Measurements from ENCODE around the gene RHBG.

Gene RHBG

GRCh38 chr1:156405670-156406069 is 36.7 kb downstream of the RHBG start:
- no peak for DNase-seq (ENCODE audit: low read depth in 2 of 2)
- no peak for TF ChIP-seq CTCF (IDR thresholded peaks at IDR 0.05; ENCODE audit: low read depth, low read length)
- no peak overlapping the region for H3K4me3 ChIP-seq (replicated peaks in 1 of 2; ENCODE audit: low read depth in 2 of 2, low read length in 2 of 2)

GRCh38 chr1:156406251-156406650 is 37.2 kb downstream of the RHBG start:
- DNase-seq (ENCODE audit: low read depth in 2 of 2): no peak
- no peak overlapping the region for H3K4me3 ChIP-seq (replicated peaks in 1 of 2; ENCODE audit: low read depth in 2 of 2, low read length in 2 of 2)
- TF ChIP-seq CTCF (IDR thresholded peaks at IDR 0.05; ENCODE audit: low read depth, low read length): no peak

GRCh38 chr1:156407344-156407743 is 38.3 kb downstream of the RHBG start:
- no peak for TF ChIP-seq CTCF (IDR thresholded peaks at IDR 0.05; ENCODE audit: low read depth, low read length)
- DNase-seq (ENCODE audit: low read depth in 2 of 2): no peak
- no peak overlapping the region for H3K4me3 ChIP-seq (replicated peaks in 1 of 2; ENCODE audit: low read depth in 2 of 2, low read length in 2 of 2)

GRCh38 chr1:156407760-156408159 is 38.7 kb downstream of the RHBG start:
- TF ChIP-seq CTCF (IDR thresholded peaks at IDR 0.05; ENCODE audit: low read depth, low read length): no peak
- no peak overlapping the region for H3K4me3 ChIP-seq (replicated peaks in 1 of 2; ENCODE audit: low read depth in 2 of 2, low read length in 2 of 2)
- DNase-seq (ENCODE audit: low read depth in 2 of 2): no peak

- DNase-seq (ENCODE audit: low read depth in 2 of 2): no peak
- no peak overlapping the region for H3K4me3 ChIP-seq (replicated peaks in 1 of 2; ENCODE audit: low read depth in 2 of 2, low read length in 2 of 2)
- no peak for TF ChIP-seq CTCF (IDR thresholded peaks at IDR 0.05; ENCODE audit: low read depth, low read length)
Measured at GRCh38 chr1:156409439-156409838, 40.4 kb downstream of the RHBG start.

- no peak for TF ChIP-seq CTCF (IDR thresholded peaks at IDR 0.05; ENCODE audit: low read depth, low read length)
- H3K4me3 ChIP-seq (replicated peaks in 1 of 2; ENCODE audit: low read depth in 2 of 2, low read length in 2 of 2): no peak overlapping the region
Measured at GRCh38 chr1:156410238-156410637, 41.2 kb downstream of the RHBG start.

GRCh38 chr1:156410740-156411139 is 41.7 kb downstream of the RHBG start:
- H3K4me3 ChIP-seq (replicated peaks in 1 of 2; ENCODE audit: low read depth in 2 of 2, low read length in 2 of 2): no peak overlapping the region
- TF ChIP-seq CTCF (IDR thresholded peaks at IDR 0.05; ENCODE audit: low read depth, low read length): no peak
- no peak for DNase-seq (ENCODE audit: low read depth in 2 of 2)

More at GRCh38 chr1:156410238-156410637, 41.2 kb downstream of the RHBG start:
- no peak for DNase-seq (ENCODE audit: low read depth in 2 of 2)
